ENCODE measurements around the gene VMA21.

DNA sequence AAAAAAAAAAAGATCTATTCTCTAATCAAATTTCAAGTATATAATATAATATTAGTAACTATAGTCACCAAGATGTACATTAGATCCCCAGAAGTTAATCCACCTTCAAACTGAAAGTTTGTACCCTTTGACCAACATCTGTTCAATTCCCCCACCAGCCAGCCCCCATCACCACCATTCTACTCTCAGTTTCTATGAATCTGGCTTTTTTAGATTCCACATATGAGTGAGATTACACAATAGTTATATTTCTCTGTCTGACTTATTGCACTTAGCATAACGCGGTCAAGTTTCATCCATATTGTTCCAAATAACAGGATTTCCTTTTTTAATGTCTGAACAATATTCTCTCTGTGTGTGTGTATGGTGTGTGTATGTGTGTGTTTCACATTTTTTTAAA is 33.7 kb upstream of the VMA21 start:
- TF ChIP-seq POLR2AphosphoS5 (IDR thresholded peaks at IDR 0.05): no peak
- TF ChIP-seq, protein P1, sequence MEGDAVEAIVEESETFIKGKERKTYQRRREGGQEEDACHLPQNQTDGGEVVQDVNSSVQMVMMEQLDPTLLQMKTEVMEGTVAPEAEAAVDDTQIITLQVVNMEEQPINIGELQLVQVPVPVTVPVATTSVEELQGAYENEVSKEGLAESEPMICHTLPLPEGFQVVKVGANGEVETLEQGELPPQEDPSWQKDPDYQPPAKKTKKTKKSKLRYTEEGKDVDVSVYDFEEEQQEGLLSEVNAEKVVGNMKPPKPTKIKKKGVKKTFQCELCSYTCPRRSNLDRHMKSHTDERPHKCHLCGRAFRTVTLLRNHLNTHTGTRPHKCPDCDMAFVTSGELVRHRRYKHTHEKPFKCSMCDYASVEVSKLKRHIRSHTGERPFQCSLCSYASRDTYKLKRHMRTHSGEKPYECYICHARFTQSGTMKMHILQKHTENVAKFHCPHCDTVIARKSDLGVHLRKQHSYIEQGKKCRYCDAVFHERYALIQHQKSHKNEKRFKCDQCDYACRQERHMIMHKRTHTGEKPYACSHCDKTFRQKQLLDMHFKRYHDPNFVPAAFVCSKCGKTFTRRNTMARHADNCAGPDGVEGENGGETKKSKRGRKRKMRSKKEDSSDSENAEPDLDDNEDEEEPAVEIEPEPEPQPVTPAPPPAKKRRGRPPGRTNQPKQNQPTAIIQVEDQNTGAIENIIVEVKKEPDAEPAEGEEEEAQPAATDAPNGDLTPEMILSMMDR (IDR thresholded peaks at IDR 0.05): no peak

Measured in gastroesophageal sphincter (tissue), 3 donors.